ENCODE measurements around the gene NRM. TPM values are rescaled to one million over a fixed set of nuclear protein-coding genes. Genes with fewer than 3 reads are reported as not detected.
A peak's percentile ranks its signal among the peaks of the same experiment; 100 is the strongest.

NRM gene
- total and polyA plus RNA-seq, 2 of the 13 experiments (the other 11 are each of a cell fraction or from before 2014, with no cell fraction given), result 12.5 to 16.0 TPM

- TF ChIP-seq POGZ (CRISPR knock-in tag; IDR thresholded peaks at IDR 0.05) (peak; percentile 60), ZNF33B (CRISPR knock-in tag; IDR thresholded peaks at IDR 0.05) (peak; percentile 79; the same call in 1 of the 2 replicates), SAP130 (CRISPR knock-in tag; IDR thresholded peaks at IDR 0.05; ENCODE audit: low read depth) (peak; percentile 58), ARNT2 (CRISPR knock-in tag; IDR thresholded peaks at IDR 0.05; ENCODE audit: low read depth) (peak; percentile 70), ZNF746 (CRISPR knock-in tag; IDR thresholded peaks at IDR 0.05) (peak; percentile 45; the same call in 1 of the 2 replicates), TGIF2 (CRISPR knock-in tag; IDR thresholded peaks at IDR 0.05) (0 out of 2 replicates have a peak, but pooled peaks have one; percentile 13), EP300 (IDR thresholded peaks at IDR 0.05; ENCODE audit: low read depth in 2 of 2, low read length in 2 of 2) (peak in 1 of 2 experiments; percentile 55; a peak in 1 of 4 replicates), EP300 (CRISPR knock-in tag; IDR thresholded peaks at IDR 0.05; ENCODE audit: borderline replicate concordance) (no peak), ZNF556 (CRISPR knock-in tag; IDR thresholded peaks at IDR 0.05; ENCODE audit: borderline replicate concordance) (peak; percentile 68; the same call in 1 of the 2 replicates), HMGXB4 (CRISPR knock-in tag; IDR thresholded peaks at IDR 0.05; ENCODE audit: borderline replicate concordance in 1 of 2, low read depth in 1 of 2) (peak in 1 of 2 experiments; percentile 77; a peak in 2 of 4 replicates), ZMYM3 (CRISPR knock-in tag; IDR thresholded peaks at IDR 0.05) (0 out of 2 replicates have a peak, but pooled peaks have one; percentile 3), PPARG (CRISPR knock-in tag; conservative IDR thresholded peaks at IDR 0.05) (peak; percentile 10; the same call in 1 of the 2 replicates), ZBTB42 (CRISPR knock-in tag; IDR thresholded peaks at IDR 0.05) (0 out of 2 replicates have a peak, but pooled peaks have one; percentile 27), TARDBP (CRISPR knock-in tag; IDR thresholded peaks at IDR 0.05) (peak; percentile 20), RXRA (CRISPR knock-in tag; IDR thresholded peaks at IDR 0.05) (peak; percentile 38), MED13 (CRISPR knock-in tag; IDR thresholded peaks at IDR 0.05) (0 out of 2 replicates have a peak, but pooled peaks have one; percentile 27), TEAD3 (CRISPR knock-in tag; optimal IDR thresholded peaks at IDR 0.05; ENCODE audit: borderline replicate concordance) (peak; percentile 21), ZNF350 (CRISPR knock-in tag; IDR thresholded peaks at IDR 0.05; ENCODE audit: borderline replicate concordance, low read depth) (0 out of 2 replicates have a peak, but pooled peaks have one; percentile 32), ZNF407 (CRISPR knock-in tag; IDR thresholded peaks at IDR 0.05; ENCODE audit: not compliant biosample characterization) (peak; percentile 36), U2AF1 (optimal IDR thresholded peaks at IDR 0.05; ENCODE audit: low read depth, low read length) (peak; percentile 62)
Observed at GRCh38 chr6:30686908-30687658, 3.7 kb downstream of the NRM start (continued).

Measured in HepG2 (cell line).